Sigmoid colon (tissue), 7 donors: Measurements from ENCODE around the gene C1orf167. TPM values are rescaled to one million over a fixed set of nuclear protein-coding genes. Genes with fewer than 3 reads are reported as not detected.

ENCODE experiments used
- DNase-seq: peaks from one replicate; pipeline ENCODE4 v3.0.0-alpha.2; 2019
- H3K27ac ChIP-seq, 4 donors: fragments of 200-600 bp; sonication (generic); one replicate each; pipeline ENCODE4 v1.5.1; 2016 to 2019; ENCODE audit warnings: mild to moderate bottlenecking in 1 of 4
- H3K27me3 ChIP-seq, 3 donors: fragments of 200-600 bp; sonication (generic); one replicate each; pipeline ENCODE4 v1.5.1; 2019; ENCODE audit warnings: mild to moderate bottlenecking in 1 of 3
- H3K36me3 ChIP-seq, 4 donors: fragments of 200-600 bp; sonication (generic); one replicate each; pipeline ENCODE4 v1.5.1; 2016 to 2019
- H3K4me1 ChIP-seq, 4 donors: fragments of 200-600 bp; sonication (generic); one replicate each; pipeline ENCODE4 v1.5.1; 2017 to 2019
- H3K4me3 ChIP-seq, 4 donors: fragments of 200-600 bp; sonication (generic); one replicate each; pipeline ENCODE4 v1.5.1; 2017 to 2019; ENCODE audit warnings: mild to moderate bottlenecking in 2 of 4, moderate library complexity in 1 of 4
- H3K9me3 ChIP-seq, 4 donors: fragments of 200-600 bp in 3 of 4; sonication (generic) in 3 of 4; one replicate each; pipeline versions ENCODE4 v1.5.1 to v1.6.1; 2013 to 2019
- CTCF ChIP-seq, 4 experiments: fragments of 450-650 bp in 3 of 4; fragments of 200-600 bp in 1 of 4; IDR thresholded peaks; one replicate each; pipeline ENCODE4 v1.5.1; 2016 to 2019; ENCODE audit warnings: antibody characterized with exemption in 4 of 4, mild to moderate bottlenecking in 3 of 4, moderate library complexity in 2 of 4
- EP300 ChIP-seq, 4 donors: sonication (generic); formaldehyde crosslinking; IDR thresholded peaks; one replicate each; pipeline ENCODE4 v1.6.1; 2017; ENCODE audit warnings: antibody characterized with exemption in 4 of 4
- POLR2A ChIP-seq, 2 donors: fragments of 450-650 bp; IDR thresholded peaks; one replicate each; pipeline ENCODE4 v1.6.1; 2016; ENCODE audit warnings: antibody characterized with exemption in 2 of 2, mild to moderate bottlenecking in 2 of 2, moderate library complexity in 2 of 2
- POLR2AphosphoS5 ChIP-seq, 4 donors: sonication (generic); formaldehyde crosslinking; IDR thresholded peaks; one replicate each; pipeline ENCODE4 v1.6.1; 2017; ENCODE audit warnings: antibody characterized with exemption in 4 of 4
- WGBS, 2 donors: extraction: QIAGEN DNeasy Blood & Tissue Kit; methylation state at CpG; one replicate each; pipeline ENCODE4 v1.1.7; 2013; 5-methylcytosine and 5-hydroxymethylcytosine counted together
- intact Hi-C: fragments of 100-400 bp; cut with DNase I; formaldehyde crosslinking; loops from one replicate; pipeline ENCODE4 v1.15.1; 2023
- polyA plus RNA-seq, 3 donors: library from polyadenylated mRNA; stranded (reverse); fragments of 200-250 nt; gene quantifications; one replicate each; pipeline ENCODE4 v1.2.3, GENCODE V29; 2013
- total RNA-seq, 4 donors: library from RNA; depleted of rRNA; stranded (reverse); fragments of >200 nt; gene quantifications; one replicate each; pipeline ENCODE4 v1.1.0, GENCODE V29; 2016
- donor health status: healthy with polysubstance abuse.
- donor health status: Bipolar disorder and iron deficiency.
- donor health status: healthy.

Gene C1orf167
- total and polyA plus RNA-seq, 7 donors, result 0.66 to 2.4 (median 1.7) TPM; not detected in 1

GRCh38 chr1:11792106-11792505 lies 30.1 kb downstream of the C1orf167 start:
- peaks cover 25 to 71% (median 31%) of the 10 kb centered on the region in 4 donors for H3K36me3 ChIP-seq
- DNase-seq, result no peak

GRCh38 chr1:11793819-11794218 lies 31.8 kb downstream of the C1orf167 start:
- Histone ChIP-seq H3K4me1 (peaks cover 0 to 33% (median 32%) of the 10 kb centered on the region in 4 donors), H3K27ac (no peak overlapping the region), H3K27me3 (no peaks in the 10 kb centered on the region), H3K36me3 (peaks cover 25 to 80% (median 32%) of the 10 kb centered on the region in 4 donors), H3K9me3 (no peaks in the 10 kb centered on the region), H3K4me3 (no peak overlapping the region)
- intact Hi-C loops, result no loop called here
- 95% methylated on average over 15 of the region's 15 CpGs for WGBS, 2 donors
- peak; percentile 59 for DNase-seq
- TF ChIP-seq POLR2AphosphoS5 (IDR thresholded peaks at IDR 0.05) (no peak), CTCF (IDR thresholded peaks at IDR 0.05) (no peak), EP300 (IDR thresholded peaks at IDR 0.05) (no peak), POLR2A (IDR thresholded peaks at IDR 0.05) (no peak)

More at GRCh38 chr1:11792106-11792505, 30.1 kb downstream of the C1orf167 start:
- no peaks in the 10 kb centered on the region for H3K9me3 ChIP-seq
- no peak overlapping the region for H3K4me3 ChIP-seq
- H3K27me3 ChIP-seq, result no peaks in the 10 kb centered on the region
- H3K4me1 ChIP-seq, result peaks cover 0 to 50% (median 49%) of the 10 kb centered on the region in 4 donors
- no peak for TF ChIP-seq POLR2A (IDR thresholded peaks at IDR 0.05)
- TF ChIP-seq EP300 (IDR thresholded peaks at IDR 0.05), result no peak
- TF ChIP-seq POLR2AphosphoS5 (IDR thresholded peaks at IDR 0.05), result no peak
- TF ChIP-seq CTCF (IDR thresholded peaks at IDR 0.05), result no peak
- 91% methylated on average over 11 of the region's 11 CpGs for WGBS, 2 donors
- peak overlapping the region; percentile 86 to 93 (median 88) for H3K27ac ChIP-seq
- intact Hi-C loops, result no loop called here

GRCh38 chr1:11794446-11795237 lies 32.6 kb downstream of the C1orf167 start:
- H3K4me1 ChIP-seq, result peaks cover 0 to 25% (median 23%) of the 10 kb centered on the region in 4 donors
- TF ChIP-seq POLR2A (IDR thresholded peaks at IDR 0.05) (no peak), EP300 (IDR thresholded peaks at IDR 0.05) (no peak), CTCF (IDR thresholded peaks at IDR 0.05) (no peak), POLR2AphosphoS5 (IDR thresholded peaks at IDR 0.05) (no peak)
- DNase-seq, result peak; percentile 57
- WGBS, 2 donors, result 93 to 96% methylated on average over 19 of the region's 19 CpGs
- peaks cover 25 to 84% (median 35%) of the 10 kb centered on the region in 4 donors for H3K36me3 ChIP-seq
- no peaks in the 10 kb centered on the region for H3K27me3 ChIP-seq
- H3K4me3 ChIP-seq, result no peak overlapping the region
- intact Hi-C loops, result no loop called here
- no peaks in the 10 kb centered on the region for H3K9me3 ChIP-seq
- no peak overlapping the region for H3K27ac ChIP-seq

- H3K9me3 ChIP-seq, result no peaks in the 10 kb centered on the region
- H3K4me3 ChIP-seq, result no peak overlapping the region
- H3K27ac ChIP-seq, result no peak overlapping the region
- H3K27me3 ChIP-seq, result no peaks in the 10 kb centered on the region
- TF ChIP-seq POLR2A (IDR thresholded peaks at IDR 0.05), result no peak
- no peak for TF ChIP-seq EP300 (IDR thresholded peaks at IDR 0.05)
- TF ChIP-seq POLR2AphosphoS5 (IDR thresholded peaks at IDR 0.05), result no peak
- no peak for TF ChIP-seq CTCF (IDR thresholded peaks at IDR 0.05)
- 92 to 93% methylated on average over 14 of the region's 14 CpGs for WGBS, 2 donors
- DNase-seq, result no peak
- H3K36me3 ChIP-seq, result peaks cover 29 to 84% (median 34%) of the 10 kb centered on the region in 4 donors
- peaks cover 0 to 17% (median 16%) of the 10 kb centered on the region in 4 donors for H3K4me1 ChIP-seq
- intact Hi-C loops, result no loop called here
Observed at GRCh38 chr1:11795238-11795890, 33.4 kb downstream of the C1orf167 start.
